ENCODE data around the gene TEX14. TPM values are rescaled to one million over a fixed set of nuclear protein-coding genes. Genes with fewer than 3 reads are reported as not detected.
"Not testable (repeated sequence)": the region's sequence is repeated elsewhere in the genome, so short reads cannot be mapped to it uniquely, and the experiment has no call there.

The TEX14 gene
- polyA plus RNA-seq, 3 donors = 0.63 to 1.3 (median 1.2) TPM

- peak; percentile 97 for DNase-seq
These were observed 32.8 kb downstream of the TEX14 start for GRCh38 chr17:58658804-58659713.

DNA sequence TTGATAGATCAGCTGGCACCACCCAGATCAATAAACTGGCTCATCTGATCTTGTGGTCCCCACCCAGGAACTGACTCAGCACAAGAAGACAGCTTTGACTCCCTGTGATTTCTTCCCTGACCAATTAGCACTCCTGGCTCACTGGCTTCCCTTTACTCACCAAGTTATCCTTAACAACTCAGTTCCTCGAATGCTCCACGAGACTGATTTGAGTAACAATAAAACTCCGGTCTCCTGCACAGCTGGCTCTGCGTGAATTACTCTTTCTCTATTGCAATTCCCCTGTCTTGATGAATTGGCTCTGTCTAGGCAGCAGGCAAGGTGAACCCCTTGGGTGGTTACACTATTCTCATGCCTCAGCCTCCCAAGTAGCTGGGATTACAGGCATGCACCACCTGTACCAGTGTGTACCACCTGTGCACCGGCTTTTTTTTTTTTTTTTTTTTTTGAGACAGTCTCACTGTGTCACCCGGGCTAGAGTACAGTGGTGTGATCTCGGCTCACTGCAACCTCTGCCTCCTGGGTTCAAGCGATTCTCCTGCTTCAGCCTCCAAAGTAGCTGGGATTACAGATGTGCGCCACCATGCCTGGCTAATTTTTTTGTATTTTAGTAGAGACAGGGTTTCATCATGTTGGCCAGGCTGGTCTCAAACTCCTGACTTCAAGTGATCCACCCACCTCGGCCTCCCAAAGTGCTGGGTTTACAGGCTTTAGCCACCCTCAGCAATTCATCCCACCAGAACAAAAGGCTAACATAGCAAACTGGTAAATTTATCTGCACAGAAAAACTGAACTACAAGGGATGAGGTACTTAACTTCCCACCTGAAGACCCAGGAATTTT lies 33.7 kb downstream of the TEX14 start:
- not testable (repeated sequence) for DNase-seq

DNA sequence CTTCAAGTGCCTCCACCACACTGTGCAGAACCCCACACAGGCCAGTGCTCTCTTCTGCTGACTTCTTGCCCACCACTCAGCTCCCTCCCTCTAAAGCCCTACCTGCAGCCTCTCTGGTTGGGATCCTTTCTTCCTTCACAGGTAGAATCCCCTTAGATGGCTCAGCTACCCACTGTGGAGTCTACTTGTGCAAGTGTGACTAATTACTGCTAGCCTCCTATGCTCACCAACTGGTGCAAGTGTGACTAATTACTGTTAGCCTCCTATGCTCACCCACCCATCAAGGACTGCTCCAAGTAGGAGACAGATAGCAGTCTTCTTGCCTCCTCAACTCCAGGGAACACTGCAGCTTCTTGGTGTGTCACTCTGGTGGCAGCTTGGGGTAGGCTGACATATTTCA lies 43.6 kb downstream of the TEX14 start:
- no peak for DNase-seq

DNA sequence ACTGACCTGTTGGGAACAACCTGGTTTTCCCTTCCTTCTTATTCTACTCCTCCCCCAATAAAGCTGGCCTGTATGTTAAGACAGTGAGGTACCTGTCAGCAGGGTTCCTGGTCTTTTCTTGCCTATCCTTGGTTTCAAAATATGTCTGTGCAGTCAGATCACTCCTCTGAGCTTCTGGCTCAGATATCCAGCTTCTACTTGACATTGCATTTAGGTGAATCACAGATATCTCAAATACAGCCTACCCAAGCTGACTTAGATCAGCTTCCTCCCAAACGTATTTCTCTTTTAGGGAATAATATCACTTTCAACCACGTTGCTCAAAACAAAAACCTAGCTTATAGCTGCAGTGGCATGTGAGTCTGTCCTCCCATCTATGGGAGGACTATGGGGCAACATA lies 48.7 kb downstream of the TEX14 start:
- DNase-seq = no peak

- DNase-seq = no peak
These were observed 49.9 kb downstream of the TEX14 start for GRCh38 chr17:58641887-58642311.

- DNase-seq = no peak
These were observed 51.6 kb downstream of the TEX14 start for GRCh38 chr17:58640202-58640601.

DNA sequence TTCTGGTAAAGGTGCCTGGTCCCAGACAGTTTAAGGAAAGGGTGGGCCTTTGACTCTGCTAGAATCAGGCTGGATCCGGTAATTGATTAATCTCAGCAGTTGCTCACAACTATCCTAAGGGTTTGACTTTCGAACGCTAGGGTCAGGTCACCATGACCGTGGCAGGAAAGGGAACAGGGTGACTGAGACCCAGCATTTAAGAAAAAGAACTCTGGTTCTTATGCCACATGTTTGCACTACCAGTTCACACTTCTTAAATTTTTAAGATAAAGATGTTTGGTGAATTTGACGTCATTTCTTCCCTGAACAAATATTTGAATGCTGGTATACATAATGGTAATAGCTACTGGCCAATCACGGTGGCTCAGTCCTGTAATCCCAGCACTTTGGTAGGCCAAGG lies 52.2 kb downstream of the TEX14 start:
- DNase-seq = no peak

- no peak for DNase-seq
These were observed 54.8 kb downstream of the TEX14 start for GRCh38 chr17:58637011-58637570.

GRCh38 chr17:58632324-58633314 lies 59.2 kb downstream of the TEX14 start:
- DNase-seq = peak; percentile 23

- peak; percentile 98 for DNase-seq
These were observed 60.1 kb downstream of the TEX14 start for GRCh38 chr17:58631523-58632323.

DNA sequence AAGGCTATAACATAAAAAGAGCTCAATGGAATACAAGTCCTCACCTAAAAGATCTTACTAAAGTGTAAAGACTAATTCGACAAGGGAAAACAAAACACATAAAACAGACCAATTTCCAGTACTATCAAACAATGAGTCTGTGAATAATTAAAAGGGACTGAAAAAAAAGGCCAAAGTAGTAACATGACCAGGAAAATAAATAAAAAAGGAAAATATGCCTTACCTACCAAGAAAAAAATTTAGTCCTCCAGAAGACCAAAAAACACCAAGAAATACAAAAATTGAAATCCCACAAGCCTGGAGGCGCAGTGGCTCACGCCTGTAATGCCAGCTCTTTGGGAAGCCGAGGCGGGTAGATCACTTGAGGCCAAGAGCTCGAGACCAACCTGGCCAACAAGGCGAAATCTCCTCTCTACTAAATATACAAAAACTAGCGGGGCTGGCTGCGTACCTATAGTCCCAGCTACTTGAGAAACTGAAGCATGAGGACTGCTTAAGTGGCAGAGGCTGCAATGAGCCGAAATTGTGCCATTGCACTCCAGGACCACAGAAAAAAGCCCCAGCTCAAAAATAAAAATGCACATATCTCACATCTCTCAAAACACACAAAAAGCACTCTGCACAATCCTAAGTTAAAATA lies 60.8 kb downstream of the TEX14 start:
- no peak for DNase-seq

GRCh38 chr17:58626905-58627304 lies 64.9 kb downstream of the TEX14 start:
- no peak for DNase-seq

DNA sequence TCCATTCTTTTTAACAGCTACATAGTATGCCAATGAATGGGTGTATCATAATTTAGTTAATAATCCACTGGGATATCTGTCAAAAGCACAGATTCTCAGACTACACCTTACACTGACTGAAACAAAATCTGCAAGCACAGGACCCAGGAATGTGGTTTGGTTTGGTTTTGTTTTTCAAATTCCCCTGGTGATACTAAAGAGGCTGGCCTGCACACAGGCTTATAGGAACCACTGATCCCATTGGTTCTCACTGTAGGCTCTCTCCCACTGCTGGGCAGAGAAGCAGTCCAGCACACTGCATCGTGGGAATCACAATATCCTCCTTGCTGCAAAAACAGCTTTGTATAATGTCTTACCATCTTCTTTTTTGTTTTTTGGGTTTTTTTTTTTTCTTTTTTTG lies 67.1 kb downstream of the TEX14 start:
- DNase-seq = no peak

GRCh38 chr17:58621174-58621573 lies 70.7 kb downstream of the TEX14 start:
- no peak for DNase-seq

GRCh38 chr17:58618336-58618735 lies 73.5 kb downstream of the TEX14 start:
- DNase-seq = no peak

GRCh38 chr17:58617563-58617962 lies 74.3 kb downstream of the TEX14 start:
- no peak for DNase-seq

- no peak for DNase-seq
These were observed 75.8 kb downstream of the TEX14 start for GRCh38 chr17:58615768-58616659.

DNA sequence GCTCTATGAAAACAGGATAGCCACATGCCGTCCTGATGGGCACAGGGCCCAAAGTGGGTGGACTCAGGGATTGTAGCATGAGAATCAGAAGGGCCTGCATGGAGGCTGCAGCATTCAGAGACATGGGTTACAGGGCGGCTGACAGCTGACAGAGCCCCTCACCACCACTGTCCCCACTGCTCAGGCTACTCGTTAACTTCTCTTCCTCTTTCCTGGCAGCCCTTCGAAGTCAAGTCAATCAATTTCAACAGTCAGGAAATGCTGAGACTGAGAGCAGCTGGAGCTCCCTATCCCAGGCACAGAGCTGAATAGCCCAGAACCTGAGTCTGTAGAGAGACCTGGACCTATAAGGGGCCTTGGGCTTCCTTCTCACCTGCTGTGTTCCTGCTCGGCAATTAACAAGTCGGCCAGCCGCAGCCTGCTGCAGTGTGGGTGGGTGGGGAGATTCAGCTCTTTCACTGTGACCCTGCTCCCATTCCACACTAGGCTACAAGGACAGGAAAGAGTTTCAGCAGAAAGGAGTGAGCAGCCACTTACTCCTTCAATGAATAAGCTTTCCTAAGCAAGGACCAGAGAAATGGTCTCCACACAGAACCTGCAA lies 76.9 kb downstream of the TEX14 start:
- DNase-seq = no peak

All from renal pelvis (tissue), 4 donors.